ENCODE results near the gene LRP1.

LRP1 gene

GRCh38 chr12:57089271-57090245, 38.7 kb upstream of the LRP1 start:
- H3K4me3 ChIP-seq (ENCODE audit: low read length), result peak overlapping the region; percentile 94
- H3K27me3 ChIP-seq (replicated peaks; ENCODE audit: control insufficient read depth, insufficient read depth, low read length), result no peaks in the 10 kb centered on the region
- peaks cover 58% of the 10 kb centered on the region for H3K4me1 ChIP-seq (ENCODE audit: control insufficient read depth, insufficient read depth, low read length)
- no peaks in the 10 kb centered on the region for H3K9me3 ChIP-seq (ENCODE audit: control insufficient read depth, low read length)
- peak; percentile 84 for DNase-seq (ENCODE audit: low read depth)
- H3K9ac ChIP-seq (ENCODE audit: low read length), result peak overlapping the region; percentile 98
- H3K36me3 ChIP-seq (ENCODE audit: control insufficient read depth, insufficient read depth, low read length, severe bottlenecking), result peaks cover 32% of the 10 kb centered on the region

GRCh38 chr12:57090490-57090889, 37.8 kb upstream of the LRP1 start:
- Histone ChIP-seq H3K36me3 (ENCODE audit: control insufficient read depth, insufficient read depth, low read length, severe bottlenecking) (peaks cover 41% of the 10 kb centered on the region), H3K9me3 (ENCODE audit: control insufficient read depth, low read length) (no peaks in the 10 kb centered on the region), H3K4me3 (ENCODE audit: low read length) (peak overlapping the region; percentile 94), H3K27me3 (replicated peaks; ENCODE audit: control insufficient read depth, insufficient read depth, low read length) (no peaks in the 10 kb centered on the region), H3K9ac (ENCODE audit: low read length) (peak overlapping the region; percentile 98), H3K4me1 (ENCODE audit: control insufficient read depth, insufficient read depth, low read length) (peaks cover 54% of the 10 kb centered on the region)
- DNase-seq (ENCODE audit: low read depth), result no peak

GRCh38 chr12:57090924-57091637, 37.2 kb upstream of the LRP1 start:
- H3K4me3 ChIP-seq (ENCODE audit: low read length), result peak overlapping the region; percentile 94
- H3K9me3 ChIP-seq (ENCODE audit: control insufficient read depth, low read length), result no peaks in the 10 kb centered on the region
- DNase-seq (ENCODE audit: low read depth), result peak; percentile 55
- H3K36me3 ChIP-seq (ENCODE audit: control insufficient read depth, insufficient read depth, low read length, severe bottlenecking), result peaks cover 47% of the 10 kb centered on the region
- H3K27me3 ChIP-seq (replicated peaks; ENCODE audit: control insufficient read depth, insufficient read depth, low read length), result no peaks in the 10 kb centered on the region
- H3K9ac ChIP-seq (ENCODE audit: low read length), result peak overlapping the region; percentile 98
- peaks cover 48% of the 10 kb centered on the region for H3K4me1 ChIP-seq (ENCODE audit: control insufficient read depth, insufficient read depth, low read length)

GRCh38 chr12:57091638-57092528, 36.4 kb upstream of the LRP1 start:
- Histone ChIP-seq H3K27me3 (replicated peaks; ENCODE audit: control insufficient read depth, insufficient read depth, low read length) (no peaks in the 10 kb centered on the region), H3K4me3 (ENCODE audit: low read length) (peak overlapping the region; percentile 94), H3K9ac (ENCODE audit: low read length) (peak overlapping the region; percentile 98), H3K36me3 (ENCODE audit: control insufficient read depth, insufficient read depth, low read length, severe bottlenecking) (peaks cover 55% of the 10 kb centered on the region), H3K4me1 (ENCODE audit: control insufficient read depth, insufficient read depth, low read length) (peaks cover 40% of the 10 kb centered on the region), H3K9me3 (ENCODE audit: control insufficient read depth, low read length) (no peaks in the 10 kb centered on the region)
- DNase-seq (ENCODE audit: low read depth), result no peak

GRCh38 chr12:57092529-57092862, 35.8 kb upstream of the LRP1 start:
- no peaks in the 10 kb centered on the region for H3K9me3 ChIP-seq (ENCODE audit: control insufficient read depth, low read length)
- H3K27me3 ChIP-seq (replicated peaks; ENCODE audit: control insufficient read depth, insufficient read depth, low read length), result no peaks in the 10 kb centered on the region
- peaks cover 61% of the 10 kb centered on the region for H3K36me3 ChIP-seq (ENCODE audit: control insufficient read depth, insufficient read depth, low read length, severe bottlenecking)
- H3K4me1 ChIP-seq (ENCODE audit: control insufficient read depth, insufficient read depth, low read length), result peaks cover 40% of the 10 kb centered on the region
- H3K4me3 ChIP-seq (ENCODE audit: low read length), result peak overlapping the region; percentile 42
- H3K9ac ChIP-seq (ENCODE audit: low read length), result peak overlapping the region; percentile 98
- no peak for DNase-seq (ENCODE audit: low read depth)

GRCh38 chr12:57092876-57093414, 35.3 kb upstream of the LRP1 start:
- Histone ChIP-seq H3K27me3 (replicated peaks; ENCODE audit: control insufficient read depth, insufficient read depth, low read length) (no peaks in the 10 kb centered on the region), H3K4me1 (ENCODE audit: control insufficient read depth, insufficient read depth, low read length) (peaks cover 42% of the 10 kb centered on the region), H3K9me3 (ENCODE audit: control insufficient read depth, low read length) (no peaks in the 10 kb centered on the region), H3K4me3 (ENCODE audit: low read length) (peak overlapping the region; percentile 61), H3K36me3 (ENCODE audit: control insufficient read depth, insufficient read depth, low read length, severe bottlenecking) (peaks cover 66% of the 10 kb centered on the region), H3K9ac (ENCODE audit: low read length) (peak overlapping the region; percentile 98)
- DNase-seq (ENCODE audit: low read depth), result no peak

GRCh38 chr12:57093415-57094207, 34.7 kb upstream of the LRP1 start:
- Histone ChIP-seq H3K9me3 (ENCODE audit: control insufficient read depth, low read length) (no peaks in the 10 kb centered on the region), H3K9ac (ENCODE audit: low read length) (peak overlapping the region; percentile 71), H3K36me3 (ENCODE audit: control insufficient read depth, insufficient read depth, low read length, severe bottlenecking) (peaks cover 72% of the 10 kb centered on the region), H3K4me1 (ENCODE audit: control insufficient read depth, insufficient read depth, low read length) (peaks cover 39% of the 10 kb centered on the region), H3K4me3 (ENCODE audit: low read length) (peak overlapping the region; percentile 61), H3K27me3 (replicated peaks; ENCODE audit: control insufficient read depth, insufficient read depth, low read length) (no peaks in the 10 kb centered on the region)
- peak; percentile 86 for DNase-seq (ENCODE audit: low read depth)

GRCh38 chr12:57094208-57095160, 33.8 kb upstream of the LRP1 start:
- H3K27me3 ChIP-seq (replicated peaks; ENCODE audit: control insufficient read depth, insufficient read depth, low read length), result no peaks in the 10 kb centered on the region
- H3K4me3 ChIP-seq (ENCODE audit: low read length), result no peak overlapping the region
- H3K36me3 ChIP-seq (ENCODE audit: control insufficient read depth, insufficient read depth, low read length, severe bottlenecking), result peaks cover 80% of the 10 kb centered on the region
- no peak for DNase-seq (ENCODE audit: low read depth)
- H3K4me1 ChIP-seq (ENCODE audit: control insufficient read depth, insufficient read depth, low read length), result peaks cover 42% of the 10 kb centered on the region
- peak overlapping the region; percentile 34 for H3K9ac ChIP-seq (ENCODE audit: low read length)
- H3K9me3 ChIP-seq (ENCODE audit: control insufficient read depth, low read length), result no peaks in the 10 kb centered on the region

- Histone ChIP-seq H3K9me3 (ENCODE audit: control insufficient read depth, low read length) (no peaks in the 10 kb centered on the region), H3K36me3 (ENCODE audit: control insufficient read depth, insufficient read depth, low read length, severe bottlenecking) (peaks cover 88% of the 10 kb centered on the region), H3K4me3 (ENCODE audit: low read length) (no peak overlapping the region), H3K9ac (ENCODE audit: low read length) (peak overlapping the region; percentile 34), H3K27me3 (replicated peaks; ENCODE audit: control insufficient read depth, insufficient read depth, low read length) (no peaks in the 10 kb centered on the region), H3K4me1 (ENCODE audit: control insufficient read depth, insufficient read depth, low read length) (peaks cover 41% of the 10 kb centered on the region)
- DNase-seq (ENCODE audit: low read depth), result no peak
These were observed 32.8 kb upstream of the LRP1 start for GRCh38 chr12:57095440-57095839.

All from adipocyte (in vitro differentiated cells).